Measurements from ENCODE around the gene CDCP1.
A peak's percentile ranks its signal among the peaks of the same experiment; 100 is the strongest.
"Not testable (repeated sequence)": the region's sequence is repeated elsewhere in the genome, so short reads cannot be mapped to it uniquely, and the experiment has no call there.

Gene CDCP1

DNA sequence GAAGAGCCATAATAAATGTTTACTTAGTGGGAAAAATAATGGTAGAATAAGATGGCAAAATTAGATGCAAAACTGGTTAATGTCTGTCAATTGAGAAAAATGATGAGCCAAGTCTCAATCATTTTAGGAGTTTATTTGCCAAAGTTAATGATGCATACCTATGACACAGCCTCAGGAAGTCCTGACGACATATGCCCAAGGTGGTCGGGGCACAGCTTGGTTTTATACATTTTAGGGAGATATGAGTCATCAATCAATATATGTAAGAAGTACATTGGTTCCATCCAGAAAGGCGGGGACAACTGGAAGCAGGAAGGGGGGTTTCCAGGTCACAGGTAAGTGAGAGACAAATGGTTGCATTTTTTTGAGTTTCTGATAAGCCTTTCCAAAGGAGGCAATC lies 88.6 kb downstream of the CDCP1 start:
- DNase-seq (ENCODE audit: low spot score): peak; percentile 36
- FAIRE-seq: no peak

DNA sequence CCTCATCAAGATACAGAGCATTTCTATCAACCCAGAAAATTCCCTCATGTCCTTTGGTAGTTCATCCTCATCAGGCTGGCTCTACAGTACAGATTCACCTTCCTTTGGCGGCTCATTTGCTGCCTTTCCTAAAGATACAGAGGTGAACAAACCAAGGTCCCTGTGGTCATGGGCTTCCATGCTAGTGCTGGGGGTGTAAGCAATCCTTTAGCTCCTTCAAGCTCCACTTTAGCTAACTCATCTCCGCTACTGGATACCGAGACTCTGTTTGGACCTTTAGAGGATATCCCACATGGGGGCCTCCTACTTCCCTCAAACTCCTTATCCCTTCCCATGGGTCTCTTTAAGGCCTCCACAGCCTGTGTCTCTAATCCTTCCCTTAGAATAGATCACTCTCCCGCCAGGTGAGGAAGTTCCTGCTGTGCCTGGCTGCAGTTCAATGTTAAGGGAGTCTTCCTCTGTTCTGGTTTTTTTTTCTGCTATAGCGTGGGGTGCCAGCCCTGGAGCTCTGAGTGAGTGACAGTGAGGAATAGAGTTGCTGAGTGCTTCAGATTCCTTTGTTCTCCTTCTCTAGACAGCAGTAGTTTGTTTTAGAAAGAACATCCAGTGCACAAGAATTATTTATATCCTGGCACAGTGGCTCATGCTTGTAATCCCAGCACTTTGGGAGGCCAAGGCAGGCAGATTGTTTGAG lies 89.4 kb downstream of the CDCP1 start:
- DNase-seq (ENCODE audit: low spot score) (peak; percentile 41), FAIRE-seq (no peak)

DNA sequence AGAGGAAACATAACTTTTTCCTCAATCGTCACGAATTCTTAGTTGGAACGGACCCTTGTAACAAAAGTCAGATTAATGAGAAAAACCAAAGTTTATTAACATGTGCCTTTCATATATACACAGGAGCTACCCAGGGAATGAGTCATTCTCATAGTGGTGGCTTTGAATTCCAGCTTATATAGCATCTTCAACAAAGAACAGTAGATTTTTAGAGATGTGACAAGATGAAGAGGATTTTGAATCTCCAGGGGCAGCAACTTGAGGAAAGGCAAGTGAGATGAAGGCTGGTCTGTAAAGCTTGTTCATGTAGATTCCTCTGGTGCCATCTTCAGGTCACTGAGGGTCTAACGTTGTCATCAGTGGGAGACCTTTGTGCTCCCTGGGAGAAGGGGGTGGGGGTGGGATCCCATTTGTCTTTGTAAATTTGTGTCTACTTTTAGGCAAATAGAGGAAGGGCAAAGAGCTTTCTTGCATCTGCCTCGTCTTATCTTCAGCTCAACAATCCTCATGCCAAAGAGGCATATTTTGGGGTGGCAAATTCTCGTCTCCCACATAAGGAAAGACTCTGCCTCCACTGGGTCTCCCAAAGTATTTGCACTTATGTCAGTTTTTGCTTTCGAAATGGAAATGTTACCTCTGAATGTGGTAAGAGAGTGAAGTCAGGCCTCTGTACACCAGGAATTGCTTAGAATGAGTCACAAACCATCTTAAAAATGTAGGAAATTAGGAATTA lies 90.6 kb downstream of the CDCP1 start:
- peak; percentile 68 for DNase-seq (ENCODE audit: low spot score)
- FAIRE-seq: peak; percentile 48

GRCh38 chr3:45055032-45055410 lies 91.2 kb downstream of the CDCP1 start:
- peak; percentile 87 for FAIRE-seq
- DNase-seq (ENCODE audit: low spot score): peak; percentile 75

GRCh38 chr3:45054196-45054857 lies 91.9 kb downstream of the CDCP1 start:
- no peak for DNase-seq (ENCODE audit: low spot score)
- FAIRE-seq: no peak

GRCh38 chr3:45053805-45054195 lies 92.4 kb downstream of the CDCP1 start:
- DNase-seq (ENCODE audit: low spot score); FAIRE-seq: not testable (repeated sequence)

DNA sequence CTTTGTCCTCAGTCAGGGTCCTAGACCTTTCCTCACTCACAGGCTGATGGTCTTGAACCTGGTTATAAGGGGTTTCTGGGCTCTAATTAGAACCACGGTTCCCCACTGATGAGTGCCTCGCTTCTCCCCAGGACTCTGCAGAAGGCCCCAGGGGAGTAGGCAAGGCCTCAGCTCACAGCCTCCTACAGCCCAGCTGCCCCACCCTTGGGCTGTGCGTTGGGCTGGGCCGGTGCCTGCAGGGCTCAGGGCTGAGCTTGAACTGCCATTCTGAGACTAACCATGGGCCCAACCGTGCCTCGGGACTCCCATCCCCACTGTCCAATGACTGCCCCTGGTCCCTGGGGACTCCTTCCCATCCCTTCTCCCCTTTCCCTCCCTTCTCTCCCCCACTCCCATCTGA lies 94.5 kb downstream of the CDCP1 start:
- FAIRE-seq (no peak), DNase-seq (ENCODE audit: low spot score) (no peak)

- no peak for DNase-seq (ENCODE audit: low spot score)
- FAIRE-seq: no peak
These were observed 96.4 kb downstream of the CDCP1 start for GRCh38 chr3:45049807-45050206.

DNA sequence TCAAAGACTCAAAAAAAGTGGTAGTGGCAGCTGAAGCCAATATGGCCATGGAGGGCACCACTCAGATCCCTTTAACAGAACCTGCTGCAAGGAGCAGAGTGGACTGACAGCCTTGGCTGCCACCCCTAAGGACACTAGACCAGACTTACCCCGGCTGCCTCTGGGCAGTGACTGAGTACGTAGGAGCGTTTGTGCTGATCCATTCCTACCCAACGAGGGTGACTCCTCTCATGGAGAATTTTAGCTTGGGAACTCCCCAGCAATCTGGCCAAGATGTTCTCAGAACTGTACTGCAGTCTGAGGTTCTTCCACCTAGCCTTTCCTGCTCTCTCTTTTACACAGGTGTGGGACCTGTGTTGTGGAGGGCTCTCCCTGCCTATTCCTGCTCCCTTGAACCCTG lies 97.9 kb downstream of the CDCP1 start:
- DNase-seq (ENCODE audit: low spot score) (no peak), FAIRE-seq (no peak)

DNA sequence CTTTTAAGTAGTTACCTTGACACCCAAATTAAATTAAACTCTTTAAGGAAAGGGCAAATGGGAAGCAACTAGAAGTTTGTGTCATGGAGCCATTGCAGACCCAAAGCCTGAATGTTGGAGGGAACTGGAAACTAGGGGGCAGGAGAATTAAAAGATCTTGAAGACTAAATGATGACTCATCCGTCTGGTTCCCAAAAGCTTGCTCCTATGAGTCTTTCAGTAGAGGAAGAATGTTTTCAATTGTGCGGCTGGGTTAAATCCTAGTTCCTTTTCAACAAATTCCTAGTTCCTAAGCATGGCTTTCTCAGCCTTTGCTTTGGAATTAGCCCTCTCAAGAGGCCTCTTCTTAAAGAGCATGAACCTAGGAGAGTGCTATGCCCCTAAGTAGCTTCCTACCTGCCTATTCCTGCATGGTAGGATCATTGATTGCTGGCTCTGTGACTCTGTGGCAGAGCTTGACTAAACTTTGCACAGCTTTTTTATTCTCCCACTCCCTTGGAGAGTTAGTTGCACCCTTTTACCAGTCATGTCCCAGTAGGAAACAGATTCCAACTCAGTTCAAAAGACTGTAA lies 102.4 kb downstream of the CDCP1 start:
- FAIRE-seq: no peak
- peak; percentile 46 for DNase-seq (ENCODE audit: low spot score)

- DNase-seq (ENCODE audit: low spot score) (no peak), FAIRE-seq (no peak)
These were observed 104.0 kb downstream of the CDCP1 start for GRCh38 chr3:45042162-45042561.

GRCh38 chr3:45041666-45042065 lies 104.5 kb downstream of the CDCP1 start:
- FAIRE-seq: peak; percentile 8
- peak; percentile 24 for DNase-seq (ENCODE audit: low spot score)

GRCh38 chr3:45037720-45038455 lies 108.3 kb downstream of the CDCP1 start:
- DNase-seq (ENCODE audit: low spot score) (peak; percentile 88), FAIRE-seq (peak; percentile 85)

DNA sequence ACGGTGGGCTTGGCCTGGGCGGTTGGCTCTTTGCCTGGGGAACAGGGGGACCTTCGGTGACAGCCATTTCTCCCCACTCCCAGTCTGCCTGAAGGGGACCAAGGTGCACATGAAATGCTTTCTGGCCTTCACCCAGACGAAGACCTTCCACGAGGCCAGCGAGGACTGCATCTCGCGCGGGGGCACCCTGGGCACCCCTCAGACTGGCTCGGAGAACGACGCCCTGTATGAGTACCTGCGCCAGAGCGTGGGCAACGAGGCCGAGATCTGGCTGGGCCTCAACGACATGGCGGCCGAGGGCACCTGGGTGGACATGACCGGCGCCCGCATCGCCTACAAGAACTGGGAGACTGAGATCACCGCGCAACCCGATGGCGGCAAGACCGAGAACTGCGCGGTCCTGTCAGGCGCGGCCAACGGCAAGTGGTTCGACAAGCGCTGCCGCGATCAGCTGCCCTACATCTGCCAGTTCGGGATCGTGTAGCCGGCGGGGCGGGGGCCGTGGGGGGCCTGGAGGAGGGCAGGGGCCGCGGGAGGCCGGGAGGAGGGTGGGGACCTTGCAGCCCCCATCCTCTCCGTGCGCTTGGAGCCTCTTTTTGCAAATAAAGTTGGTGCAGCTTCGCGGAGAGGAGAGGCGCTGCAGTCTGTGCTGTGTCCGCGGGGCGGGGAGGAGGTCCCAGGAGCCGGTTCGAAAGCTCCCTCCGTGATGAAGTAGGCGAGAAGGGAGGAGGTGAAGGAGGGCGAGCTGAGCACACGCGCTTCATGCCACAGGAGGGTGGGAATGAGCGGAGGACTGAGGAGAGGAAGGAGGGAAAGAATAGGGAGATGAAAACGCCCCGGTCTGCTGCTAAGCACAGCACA lies 110.5 kb downstream of the CDCP1 start:
- FAIRE-seq (no peak), DNase-seq (ENCODE audit: low spot score) (no peak)

GRCh38 chr3:45034612-45035252 lies 111.4 kb downstream of the CDCP1 start:
- DNase-seq (ENCODE audit: low spot score): no peak
- FAIRE-seq: no peak

- FAIRE-seq (no peak), DNase-seq (ENCODE audit: low spot score) (no peak)
These were observed 112.4 kb downstream of the CDCP1 start for GRCh38 chr3:45033791-45034190.

Data from RCC 7860 (cell line).